Measurements from ENCODE around the gene MAGEA2B. TPM values are rescaled to one million over a fixed set of nuclear protein-coding genes. Genes with fewer than 3 reads are reported as not detected.
"Not testable (repeated sequence)": the region's sequence is repeated elsewhere in the genome, so short reads cannot be mapped to it uniquely, and the experiment has no call there.

The MAGEA2B gene
- total RNA-seq, 3 donors from 2014 or later (not counting 1 experiment from before 2014, with no cell fraction given) = not detected

GRCh38 chrX:152733261-152733975 lies 19.0 kb downstream of the MAGEA2B start, which contains the start of the genes CSAG1 and MAGEA12:
CSAG1 (minus strand) TSS chrX:152733721; CDS start chrX:152732460, 1,261 bp downstream.
MAGEA12 (plus strand) TSS chrX:152733757; CDS start chrX:152736162, 2,405 bp downstream.
- TF ChIP-seq CTCF (IDR thresholded peaks at IDR 0.05) = no peak
- Mint-ChIP-seq H3K36me3 (no peaks in the 10 kb centered on the region), H3K4me1 (no peaks in the 10 kb centered on the region), H3K27me3 (ENCODE audit: low read depth in 2 of 2) (peaks cover 0 to 36% of the 10 kb centered on the region in 2 donors), H3K4me3 (no peak within 1 kb of the TSS), H3K9me3 (no peaks in the 10 kb centered on the region), H3K27ac (no peak within 1 kb of the TSS)
- no peaks in the 10 kb centered on the region for H3K9me3 ChIP-seq (ENCODE audit: control insufficient read depth, insufficient read depth, low read length)
- no peaks in the 10 kb centered on the region for H3K4me1 ChIP-seq (ENCODE audit: control insufficient read depth, insufficient read depth, low read length)
- DNase-seq (no peak), ATAC-seq (no peak)
- no peaks in the 10 kb centered on the region for H3K27me3 ChIP-seq (ENCODE audit: control insufficient read depth, insufficient read depth, low read length)
- no peak within 1 kb of the TSS for H3K4me3 ChIP-seq (ENCODE audit: low read length)
- no peaks in the 10 kb centered on the region for H3K36me3 ChIP-seq (ENCODE audit: control insufficient read depth, insufficient read depth, low read length)
- intact Hi-C loops (cut with micrococcal nuclease) = no loop called here
- H3K27ac ChIP-seq (ENCODE audit: low read length) = no peak within 1 kb of the TSS
- WGBS (ENCODE audit: insufficient coverage) = 91% methylated on average over 4 of the region's 21 CpGs

- H3K36me3 ChIP-seq (ENCODE audit: control insufficient read depth, insufficient read depth, low read length); H3K9me3 ChIP-seq (ENCODE audit: control insufficient read depth, insufficient read depth, low read length); DNase-seq; intact Hi-C loops (cut with micrococcal nuclease); H3K4me3 ChIP-seq (ENCODE audit: low read length); H3K4me3 Mint-ChIP-seq; H3K36me3 Mint-ChIP-seq; H3K4me1 ChIP-seq (ENCODE audit: control insufficient read depth, insufficient read depth, low read length); H3K9me3 Mint-ChIP-seq; H3K27ac ChIP-seq (ENCODE audit: low read length); H3K4me1 Mint-ChIP-seq; ATAC-seq; H3K27ac Mint-ChIP-seq; H3K27me3 ChIP-seq (ENCODE audit: control insufficient read depth, insufficient read depth, low read length): not testable (repeated sequence)
- WGBS (ENCODE audit: insufficient coverage) = 93% methylated on average over 17 of the region's 22 CpGs
- peaks cover 0 to 30% of the 10 kb centered on the region in 2 donors for H3K27me3 Mint-ChIP-seq (ENCODE audit: low read depth in 2 of 2)
These were observed 19.9 kb downstream of the MAGEA2B start for GRCh38 chrX:152734143-152734858.

GRCh38 chrX:152735101-152735500 lies 20.7 kb downstream of the MAGEA2B start:
- intact Hi-C loops (cut with micrococcal nuclease) = no loop called here
- WGBS (ENCODE audit: insufficient coverage) = 67% methylated on average over 1 of the region's 2 CpGs
- H3K27me3 Mint-ChIP-seq (ENCODE audit: low read depth in 2 of 2) = peaks cover 0 to 22% of the 10 kb centered on the region in 2 donors

More at GRCh38 chrX:152735101-152735500, 20.7 kb downstream of the MAGEA2B start:
- Histone ChIP-seq H3K27ac (ENCODE audit: low read length) (no peak overlapping the region), H3K36me3 (ENCODE audit: control insufficient read depth, insufficient read depth, low read length) (no peaks in the 10 kb centered on the region), H3K9me3 (ENCODE audit: control insufficient read depth, insufficient read depth, low read length) (no peaks in the 10 kb centered on the region), H3K27me3 (ENCODE audit: control insufficient read depth, insufficient read depth, low read length) (no peaks in the 10 kb centered on the region), H3K4me3 (ENCODE audit: low read length) (no peak overlapping the region), H3K4me1 (ENCODE audit: control insufficient read depth, insufficient read depth, low read length) (no peaks in the 10 kb centered on the region)
- no peaks in the 10 kb centered on the region for H3K36me3 Mint-ChIP-seq
- no peak for TF ChIP-seq CTCF (IDR thresholded peaks at IDR 0.05)
- no peaks in the 10 kb centered on the region for H3K9me3 Mint-ChIP-seq
- H3K27ac Mint-ChIP-seq = no peak overlapping the region
- H3K4me3 Mint-ChIP-seq = no peak overlapping the region
- DNase-seq = no peak
- H3K4me1 Mint-ChIP-seq = no peaks in the 10 kb centered on the region
- no peak for ATAC-seq
